Measurements from ENCODE around the gene MAP2K5. TPM values are rescaled to one million over a fixed set of nuclear protein-coding genes. Genes with fewer than 3 reads are reported as not detected.

Gene MAP2K5
- total and polyA plus RNA-seq, 9 of the 15 experiments (the other 6 are each of a cell fraction or from before 2014, with no cell fraction given): 0.41 to 16.5 (median 7.5) TPM

GRCh38 chr15:67818464-67818863 lies 276.0 kb downstream of the MAP2K5 start (continued):
- TF ChIP-seq HDAC1 (IDR thresholded peaks at IDR 0.05): no peak
- no peak for TF ChIP-seq TRIM28 (IDR thresholded peaks at IDR 0.05)

- POLR2A ChIA-PET: interaction anchor here (0.7 kb wide), 1 partner anchor 56 kb away, joined by 3 read pairs; no protein-coding TSS in a partner anchor
- H3K27ac ChIP-seq (ENCODE audit: extremely low read depth, low read depth, low read length): no peak overlapping the region
- no peak for FAIRE-seq
- no peaks in the 10 kb centered on the region for H3K9me1 ChIP-seq (ENCODE audit: control insufficient read depth, insufficient read depth, low read length)
- H3K4me1 ChIP-seq (replicated peaks in 1 of 2; ENCODE audit: control insufficient read depth in 2 of 2, insufficient read depth in 2 of 2, low read length in 2 of 2): peaks cover 0 to 37% of the 10 kb centered on the region in 2 experiments; a peak in 2 of 5 replicates
- H3K36me3 ChIP-seq (ENCODE audit: control insufficient read depth, insufficient read depth, low read length): no peaks in the 10 kb centered on the region
- no peak overlapping the region for H3K4me3 ChIP-seq
- H3K9me3 ChIP-seq (replicated peaks; ENCODE audit: control insufficient read depth, insufficient read depth, low read depth, low read length): no peaks in the 10 kb centered on the region; the same call in 1 of the 2 replicates
- no peak for ATAC-seq
- intact Hi-C loops (cut with micrococcal nuclease): no loop called here
- 14% methylated on average over 19 of the region's 19 CpGs for WGBS (ENCODE audit: insufficient coverage, low coverage, missing lambda C conversion rate)
- DNase-seq (ENCODE audit: extremely low read depth in 1 of 4, low spot score in 3 of 4): no peak
- peaks cover 8% of the 10 kb centered on the region for H4K20me1 ChIP-seq (replicated peaks; ENCODE audit: control insufficient read depth, insufficient read depth, low read length)
- in situ Hi-C loops (cut with MboI): no loop called here
- no TSS peak for BruUV-seq (replicated peaks)
- H3K4me2 ChIP-seq (ENCODE audit: insufficient read depth, low read length): no peak overlapping the region
- H3K27me3 ChIP-seq (ENCODE audit: control insufficient read depth in 2 of 2, insufficient read depth in 2 of 2, low read length in 2 of 2): peaks cover 33 to 70% of the 10 kb centered on the region in 2 experiments; a peak in 4 of 5 replicates
- CTCF ChIA-PET (ENCODE audit: low intra/inter-chr PET ratio): no interaction called here
- no peak overlapping the region for H3K9ac ChIP-seq (ENCODE audit: insufficient read depth in 1 of 2, low read depth in 2 of 2, low read length in 2 of 2)
- no peaks in the 10 kb centered on the region for H3K79me2 ChIP-seq (ENCODE audit: control insufficient read depth, insufficient read depth, low read length)
- H2AFZ ChIP-seq (ENCODE audit: low read depth, low read length): no peak overlapping the region
- no peak for TF ChIP-seq ARID3A (IDR thresholded peaks at IDR 0.05; ENCODE audit: borderline replicate concordance, low read depth, low read length)
- no peak for TF ChIP-seq ZNF589 (CRISPR knock-in tag; IDR thresholded peaks at IDR 0.05; ENCODE audit: low read depth)
- TF ChIP-seq HDGF (IDR thresholded peaks at IDR 0.05): no peak
- no peak for TF ChIP-seq RFX7 (CRISPR knock-in tag; IDR thresholded peaks at IDR 0.05)
- TF ChIP-seq CGGBP1 (CRISPR knock-in tag; IDR thresholded peaks at IDR 0.05): no peak
- TF ChIP-seq HBP1 (CRISPR knock-in tag; IDR thresholded peaks at IDR 0.05): no peak
- TF ChIP-seq SNIP1 (IDR thresholded peaks at IDR 0.05; ENCODE audit: low read depth): no peak
- no peak for TF ChIP-seq FOXP4 (CRISPR knock-in tag; IDR thresholded peaks at IDR 0.05; ENCODE audit: borderline replicate concordance)
- no peak for TF ChIP-seq BDP1 (IDR thresholded peaks at IDR 0.05; ENCODE audit: insufficient read depth, insufficient read length)
- no peak for TF ChIP-seq E2F5 (CRISPR knock-in tag; IDR thresholded peaks at IDR 0.05)
Observed at GRCh38 chr15:67819636-67820035, 277.1 kb downstream of the MAP2K5 start.
